ENCODE measurements around the gene PAXX. TPM values are rescaled to one million over a fixed set of nuclear protein-coding genes. Genes with fewer than 3 reads are reported as not detected.

Gene PAXX
- total RNA-seq, 2 experiments from 2014 or later, result 80.6 to 85.2 TPM

- DNase-seq (no peak), ATAC-seq (no peak)
- no peaks in the 10 kb centered on the region for H3K27me3 Mint-ChIP-seq (ENCODE audit: low read depth)
- peaks cover 23% of the 10 kb centered on the region for H3K4me1 Mint-ChIP-seq (ENCODE audit: low read depth)
- H3K27ac Mint-ChIP-seq, result no peak overlapping the region
- no peaks in the 10 kb centered on the region for H3K9me3 Mint-ChIP-seq (ENCODE audit: insufficient read depth)
- ChIA-PET CTCF (interaction anchor here (2.3 kb wide), 1 partner anchor 57 kb away, joined by 8 read pairs; no protein-coding TSS in a partner anchor), POLR2A (no interaction called here)
- H3K36me3 Mint-ChIP-seq (ENCODE audit: low read depth), result no peaks in the 10 kb centered on the region
- no peak overlapping the region for H3K4me3 Mint-ChIP-seq
Measured at GRCh38 chr9:136972335-136972734, 19.9 kb upstream of the PAXX start.

GRCh38 chr9:136972743-136973142 lies 19.5 kb upstream of the PAXX start:
- Mint-ChIP-seq H3K27me3 (ENCODE audit: low read depth) (no peaks in the 10 kb centered on the region), H3K27ac (no peak overlapping the region), H3K4me3 (no peak overlapping the region), H3K4me1 (ENCODE audit: low read depth) (peaks cover 25% of the 10 kb centered on the region), H3K36me3 (ENCODE audit: low read depth) (no peaks in the 10 kb centered on the region), H3K9me3 (ENCODE audit: insufficient read depth) (no peaks in the 10 kb centered on the region)
- CTCF ChIA-PET, result interaction anchor here (2.3 kb wide), 1 partner anchor 56 kb away, joined by 8 read pairs; no protein-coding TSS in a partner anchor
- no peak for DNase-seq
- no peak for ATAC-seq
- POLR2A ChIA-PET, result no interaction called here

DNA sequence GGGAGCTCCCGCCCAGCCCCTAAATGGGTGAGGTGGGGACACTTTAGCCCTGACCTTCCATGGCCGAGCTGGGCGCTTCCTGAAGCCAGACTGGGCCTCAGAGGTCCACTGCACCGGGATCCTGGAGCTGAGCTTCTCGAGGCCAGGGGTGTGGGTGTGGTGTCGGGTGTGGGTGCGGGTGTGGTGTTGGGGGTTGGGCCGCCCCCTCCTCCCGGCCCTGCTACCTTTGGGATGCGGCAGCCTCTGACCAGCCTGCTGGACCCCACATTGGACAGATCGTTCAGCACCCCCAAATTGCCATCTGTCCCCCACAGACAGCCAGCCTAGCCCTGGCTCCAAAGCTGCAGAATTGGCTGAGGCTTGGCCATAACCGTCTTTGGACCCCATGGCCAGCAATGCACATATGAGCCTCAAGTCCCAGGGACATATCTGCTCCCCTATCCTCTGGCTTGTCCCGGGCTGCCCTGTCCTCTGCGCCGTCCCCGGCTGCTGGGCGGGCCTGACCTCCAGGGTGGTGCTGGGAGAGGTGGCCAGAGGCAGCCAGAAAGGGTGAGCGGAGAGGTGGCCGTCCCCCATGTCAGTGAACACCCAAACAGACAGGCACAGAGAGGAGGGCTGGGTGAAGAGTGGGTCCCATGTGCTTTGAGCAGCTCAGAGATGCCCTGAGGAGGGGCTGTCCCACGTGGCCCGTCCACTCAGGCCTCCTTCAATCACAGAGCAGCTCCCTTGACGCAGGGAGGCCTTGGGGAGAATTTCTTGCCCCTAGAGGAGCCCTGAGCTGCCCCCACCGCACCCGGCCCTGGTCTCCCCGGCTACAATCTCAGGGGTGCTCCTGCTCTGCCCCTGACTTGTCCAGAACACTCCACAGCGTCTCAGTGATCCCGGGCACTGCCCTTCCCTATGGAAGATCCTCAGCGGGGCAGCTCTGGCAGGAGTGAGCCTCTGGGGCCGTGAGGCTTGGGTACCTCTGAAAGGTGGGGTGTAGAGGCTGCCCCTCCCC lies 18.3 kb upstream of the PAXX start:
- DNase-seq (no peak), ATAC-seq (no peak)
- H3K9me3 Mint-ChIP-seq (ENCODE audit: insufficient read depth), result no peaks in the 10 kb centered on the region
- POLR2A ChIA-PET, result interaction anchor here (2.5 kb wide), 1 partner anchor 18 kb away, joined by 10 read pairs; no protein-coding TSS in a partner anchor
- CTCF ChIA-PET, result interaction anchor here (1.1 to 3.3 kb wide), 6 partner anchors 8 to 132 kb away, joined by 3 to 25 read pairs (median 8); partner anchors contain the start of genes AJM1 and PAXX
- peaks cover 25% of the 10 kb centered on the region for H3K4me1 Mint-ChIP-seq (ENCODE audit: low read depth)
- no peaks in the 10 kb centered on the region for H3K36me3 Mint-ChIP-seq (ENCODE audit: low read depth)
- H3K27me3 Mint-ChIP-seq (ENCODE audit: low read depth), result no peaks in the 10 kb centered on the region
- no peak overlapping the region for H3K27ac Mint-ChIP-seq
- H3K4me3 Mint-ChIP-seq, result no peak overlapping the region

DNA sequence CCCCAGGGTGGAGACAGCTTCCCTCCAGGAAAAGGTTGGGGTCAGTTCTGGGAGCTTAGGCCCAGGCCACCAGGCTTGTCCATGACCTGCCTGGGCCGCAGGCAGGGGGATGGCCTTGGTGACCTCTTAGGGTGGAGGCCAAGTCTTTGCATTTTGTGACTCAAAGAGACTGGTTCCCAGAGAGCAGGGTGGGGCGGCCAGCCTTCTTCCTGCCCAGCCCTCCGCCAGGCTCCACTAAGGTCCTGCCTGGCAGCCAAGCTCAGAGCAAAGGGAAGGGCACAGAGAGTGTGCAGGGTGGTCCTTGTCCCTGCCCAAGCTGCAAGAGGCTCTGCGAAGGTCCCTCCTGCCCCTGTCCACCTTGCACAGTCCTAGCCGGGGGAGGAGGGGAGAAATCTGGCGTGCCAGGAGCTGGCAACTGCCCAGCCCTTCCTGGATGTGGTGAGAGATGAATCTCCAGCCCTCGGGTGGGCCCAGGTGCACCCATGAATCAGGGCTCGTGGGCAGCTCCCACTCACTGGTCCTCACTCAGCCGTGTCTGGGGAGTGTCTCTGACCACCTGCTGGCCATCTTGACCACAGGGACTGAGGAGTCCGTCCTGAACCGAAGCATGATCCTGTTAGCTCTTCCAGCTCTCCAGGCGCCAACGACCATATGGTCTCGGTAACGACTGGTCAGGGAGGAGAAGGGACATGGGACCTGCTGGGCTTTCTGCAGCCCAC lies 17.2 kb upstream of the PAXX start:
- peak overlapping the region; percentile 38 for H3K4me3 Mint-ChIP-seq
- no peak for ATAC-seq
- no peaks in the 10 kb centered on the region for H3K27me3 Mint-ChIP-seq (ENCODE audit: low read depth)
- peaks cover 25% of the 10 kb centered on the region for H3K4me1 Mint-ChIP-seq (ENCODE audit: low read depth)
- no peaks in the 10 kb centered on the region for H3K9me3 Mint-ChIP-seq (ENCODE audit: insufficient read depth)
- ChIA-PET CTCF (interaction anchor here (0.7 to 3.3 kb wide), 10 partner anchors 9 to 133 kb away, joined by 3 to 25 read pairs (median 6); partner anchors contain the start of genes AJM1 and PAXX), POLR2A (interaction anchor here (2.5 kb wide), 1 partner anchor 17 kb away, joined by 10 read pairs; no protein-coding TSS in a partner anchor)
- peak overlapping the region; percentile 60 for H3K27ac Mint-ChIP-seq
- H3K36me3 Mint-ChIP-seq (ENCODE audit: low read depth), result no peaks in the 10 kb centered on the region
- DNase-seq, result no peak

- Mint-ChIP-seq H3K4me1 (ENCODE audit: low read depth) (peaks cover 25% of the 10 kb centered on the region), H3K9me3 (ENCODE audit: insufficient read depth) (no peaks in the 10 kb centered on the region), H3K36me3 (ENCODE audit: low read depth) (no peaks in the 10 kb centered on the region), H3K27me3 (ENCODE audit: low read depth) (no peaks in the 10 kb centered on the region), H3K4me3 (peak overlapping the region; percentile 38), H3K27ac (peak overlapping the region; percentile 60)
- DNase-seq (peak; percentile 47), ATAC-seq (no peak)
- ChIA-PET CTCF (interaction anchor here (0.7 to 3.3 kb wide), 8 partner anchors 10 to 133 kb away, joined by 3 to 25 read pairs (median 4); partner anchors contain the start of genes AJM1 and FUT7), POLR2A (interaction anchor here (2.5 kb wide), 1 partner anchor 16 kb away, joined by 10 read pairs; no protein-coding TSS in a partner anchor)
Measured at GRCh38 chr9:136975644-136976043, 16.6 kb upstream of the PAXX start.

- ATAC-seq (no peak), DNase-seq (no peak)
- Mint-ChIP-seq H3K27me3 (ENCODE audit: low read depth) (no peaks in the 10 kb centered on the region), H3K36me3 (ENCODE audit: low read depth) (no peaks in the 10 kb centered on the region), H3K9me3 (ENCODE audit: insufficient read depth) (no peaks in the 10 kb centered on the region), H3K27ac (no peak within 1 kb of the TSS), H3K4me1 (ENCODE audit: low read depth) (peaks cover 25% of the 10 kb centered on the region), H3K4me3 (no peak within 1 kb of the TSS)
- ChIA-PET POLR2A (no interaction called here), CTCF (no interaction called here)
Measured at GRCh38 chr9:136977223-136977622, 15.0 kb upstream of the PAXX start, which contains the start of gene PTGDS. Gene PTGDS, plus strand, starts transcription at chr9:136977504. Its CDS starts 75 bp downstream, at chr9:136977579.

GRCh38 chr9:136977649-136978072 lies 14.6 kb upstream of the PAXX start:
- no peaks in the 10 kb centered on the region for H3K9me3 Mint-ChIP-seq (ENCODE audit: insufficient read depth)
- DNase-seq, result no peak
- ATAC-seq, result no peak
- no peak overlapping the region for H3K4me3 Mint-ChIP-seq
- no peaks in the 10 kb centered on the region for H3K27me3 Mint-ChIP-seq (ENCODE audit: low read depth)
- POLR2A ChIA-PET, result no interaction called here
- no peaks in the 10 kb centered on the region for H3K36me3 Mint-ChIP-seq (ENCODE audit: low read depth)
- CTCF ChIA-PET, result interaction anchor here (1.0 to 1.2 kb wide), 2 partner anchors 30 to 58 kb away, joined by 3 to 4 read pairs; no protein-coding TSS in a partner anchor
- H3K4me1 Mint-ChIP-seq (ENCODE audit: low read depth), result peaks cover 25% of the 10 kb centered on the region
- no peak overlapping the region for H3K27ac Mint-ChIP-seq

GRCh38 chr9:136978073-136978864 lies 14.0 kb upstream of the PAXX start:
- ChIA-PET POLR2A (interaction anchor here (0.8 kb wide), 1 partner anchor 14 kb away, joined by 4 read pairs; no protein-coding TSS in a partner anchor), CTCF (interaction anchor here (1.0 to 1.2 kb wide), 2 partner anchors 30 to 57 kb away, joined by 3 to 4 read pairs; no protein-coding TSS in a partner anchor)
- Mint-ChIP-seq H3K4me3 (no peak overlapping the region), H3K27ac (no peak overlapping the region), H3K9me3 (ENCODE audit: insufficient read depth) (no peaks in the 10 kb centered on the region), H3K36me3 (ENCODE audit: low read depth) (no peaks in the 10 kb centered on the region), H3K4me1 (ENCODE audit: low read depth) (peaks cover 25% of the 10 kb centered on the region), H3K27me3 (ENCODE audit: low read depth) (no peaks in the 10 kb centered on the region)
- ATAC-seq (peak; percentile 47), DNase-seq (peak; percentile 75)

DNA sequence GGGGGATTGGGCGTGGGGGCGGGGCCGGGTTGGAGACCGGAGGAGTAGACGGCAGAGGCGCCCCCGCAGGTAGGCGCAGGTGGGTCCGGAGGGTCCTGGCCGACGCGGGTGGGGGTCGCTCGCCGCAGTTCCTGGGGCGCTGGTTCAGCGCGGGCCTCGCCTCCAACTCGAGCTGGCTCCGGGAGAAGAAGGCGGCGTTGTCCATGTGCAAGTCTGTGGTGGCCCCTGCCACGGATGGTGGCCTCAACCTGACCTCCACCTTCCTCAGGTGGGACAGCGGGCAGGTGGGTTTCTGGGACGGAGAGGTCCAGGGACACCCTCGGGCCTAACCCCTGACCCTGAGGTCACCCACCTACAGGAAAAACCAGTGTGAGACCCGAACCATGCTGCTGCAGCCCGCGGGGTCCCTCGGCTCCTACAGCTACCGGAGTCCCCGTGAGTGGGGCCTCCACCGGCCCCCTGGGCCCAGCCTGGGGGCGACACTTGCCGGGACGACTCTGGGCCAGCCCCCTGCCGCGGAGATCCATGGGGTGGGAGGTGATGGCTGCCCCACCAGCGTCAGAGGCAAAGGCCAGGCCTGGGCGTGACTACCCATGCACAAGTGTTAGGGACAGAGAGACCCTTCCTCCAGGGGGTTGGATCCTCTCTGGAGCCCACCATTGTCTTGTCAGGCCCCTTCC lies 13.2 kb upstream of the PAXX start:
- peak; percentile 14 for ATAC-seq
- Mint-ChIP-seq H3K27me3 (ENCODE audit: low read depth) (peaks cover 4% of the 10 kb centered on the region), H3K27ac (no peak overlapping the region), H3K4me3 (no peak overlapping the region), H3K36me3 (ENCODE audit: low read depth) (no peaks in the 10 kb centered on the region), H3K4me1 (ENCODE audit: low read depth) (peaks cover 25% of the 10 kb centered on the region), H3K9me3 (ENCODE audit: insufficient read depth) (no peaks in the 10 kb centered on the region)
- CTCF ChIA-PET, result no interaction called here
- DNase-seq, result no peak
- POLR2A ChIA-PET, result interaction anchor here (0.8 to 1.5 kb wide), 2 partner anchors 13 to 14 kb away, joined by 3 to 4 read pairs; partner anchors contain the start of gene PAXX

DNA sequence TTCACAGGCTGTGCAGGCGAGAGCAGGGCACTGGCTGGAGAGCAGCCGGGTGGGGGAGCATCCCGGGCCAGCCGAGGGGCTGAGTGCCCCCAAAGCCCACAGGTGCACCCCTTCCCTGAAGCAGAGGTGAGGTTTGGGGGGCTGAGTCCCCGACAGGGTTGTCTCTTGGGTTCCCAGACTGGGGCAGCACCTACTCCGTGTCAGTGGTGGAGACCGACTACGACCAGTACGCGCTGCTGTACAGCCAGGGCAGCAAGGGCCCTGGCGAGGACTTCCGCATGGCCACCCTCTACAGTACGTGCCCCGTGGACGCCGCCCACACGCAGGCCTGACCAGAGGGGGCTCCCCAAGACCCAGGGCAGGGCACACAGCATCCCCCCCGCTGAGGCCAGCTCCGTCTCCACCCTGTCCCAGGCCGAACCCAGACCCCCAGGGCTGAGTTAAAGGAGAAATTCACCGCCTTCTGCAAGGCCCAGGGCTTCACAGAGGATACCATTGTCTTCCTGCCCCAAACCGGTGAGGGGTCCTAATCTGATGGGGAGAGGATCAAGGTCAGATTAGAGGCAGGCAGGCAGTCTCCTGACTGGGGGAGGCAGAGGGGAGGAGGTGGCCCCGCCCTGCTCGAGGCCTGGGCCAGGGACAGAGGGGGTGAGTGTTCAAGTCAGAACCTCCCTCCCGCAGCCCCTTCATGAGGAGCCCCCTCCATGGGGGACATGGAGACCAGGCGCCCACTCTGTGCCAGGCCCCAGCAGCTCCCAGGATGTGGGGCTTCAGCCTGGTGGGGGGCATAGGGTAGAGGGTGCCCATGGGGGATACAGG lies 12.2 kb upstream of the PAXX start:
- DNase-seq (no peak), ATAC-seq (no peak)
- Mint-ChIP-seq H3K4me1 (ENCODE audit: low read depth) (peaks cover 16% of the 10 kb centered on the region), H3K27me3 (ENCODE audit: low read depth) (peaks cover 9% of the 10 kb centered on the region), H3K36me3 (ENCODE audit: low read depth) (no peaks in the 10 kb centered on the region), H3K9me3 (ENCODE audit: insufficient read depth) (no peaks in the 10 kb centered on the region), H3K27ac (no peak overlapping the region), H3K4me3 (no peak overlapping the region)
- ChIA-PET CTCF (no interaction called here), POLR2A (interaction anchor here (1.5 kb wide), 1 partner anchor 13 kb away, joined by 3 read pairs; the partner anchor contains the start of gene PAXX)

Measured in activated CD8-positive, alpha-beta T cell treated with anti-CD3 and anti-CD28 coated beads, Interleukin-2, amount 10 ng/mL, durations not matched to agents 7 days and 5 days (primary cell).